ENCODE measurements around the gene RNU7-1. TPM values are rescaled to one million over a fixed set of nuclear protein-coding genes. Genes with fewer than 3 reads are reported as not detected.
A peak's percentile ranks its signal among the peaks of the same experiment; 100 is the strongest.

Gene RNU7-1
- total RNA-seq, 1 experiment from 2014 or later: not detected

GRCh38 chr12:6915789-6916285 lies 27.8 kb upstream of the RNU7-1 start (continued):
- TF ChIP-seq NR1H2 (CRISPR knock-in tag; IDR thresholded peaks at IDR 0.05): no peak
- TF ChIP-seq CREB1 (CRISPR knock-in tag; IDR thresholded peaks at IDR 0.05): no peak
- TF ChIP-seq CREM (CRISPR knock-in tag; IDR thresholded peaks at IDR 0.05): no peak
- TF ChIP-seq TEAD4 (CRISPR knock-in tag; IDR thresholded peaks at IDR 0.05): no peak
- TF ChIP-seq ZNF532 (CRISPR knock-in tag; IDR thresholded peaks at IDR 0.05; ENCODE audit: borderline replicate concordance): no peak
- no peak for TF ChIP-seq ZNF416 (CRISPR knock-in tag; IDR thresholded peaks at IDR 0.05)

GRCh38 chr12:6916426-6917200 lies 27.0 kb upstream of the RNU7-1 start:
- ATAC-seq: no peak
- no peaks in the 10 kb centered on the region for H3K9me3 Mint-ChIP-seq
- peak overlapping the region; percentile 97; the same call in 1 of the 2 replicates for H3K4me3 Mint-ChIP-seq
- no peak for DNase-seq (ENCODE audit: low spot score)
- peaks cover 39% of the 10 kb centered on the region for H3K4me1 Mint-ChIP-seq
- H3K27ac Mint-ChIP-seq: no peak overlapping the region; the same call in 1 of the 2 replicates
- peaks cover 8% of the 10 kb centered on the region for H3K27me3 Mint-ChIP-seq (ENCODE audit: low read depth)
- ChIA-PET CTCF (interaction anchor here (2.5 to 9.1 kb wide), 3 partner anchors 9 to 47 kb away, joined by 13 to 45 read pairs (median 13); partner anchors contain the start of gene SPSB2), POLR2A (interaction anchor here (0.6 to 0.8 kb wide), 2 partner anchors 9 to 47 kb away, joined by 4 read pairs; no protein-coding TSS in a partner anchor)
- H3K36me3 Mint-ChIP-seq: peaks cover 39% of the 10 kb centered on the region
- no peak for TF ChIP-seq GABPB1 (CRISPR knock-in tag; IDR thresholded peaks at IDR 0.05)
- TF ChIP-seq HMGA2 (CRISPR knock-in tag; IDR thresholded peaks at IDR 0.05): no peak
- no peak for TF ChIP-seq PRRX2 (CRISPR knock-in tag; IDR thresholded peaks at IDR 0.05)
- TF ChIP-seq CTCF (IDR thresholded peaks at IDR 0.05): no peak
- TF ChIP-seq IRF2 (CRISPR knock-in tag; IDR thresholded peaks at IDR 0.05; ENCODE audit: borderline replicate concordance, low read depth): no peak
- TF ChIP-seq ZBTB43 (CRISPR knock-in tag; IDR thresholded peaks at IDR 0.05): no peak
- TF ChIP-seq JUN (CRISPR knock-in tag; IDR thresholded peaks at IDR 0.05): no peak
- no peak for TF ChIP-seq TEAD4 (CRISPR knock-in tag; IDR thresholded peaks at IDR 0.05)
- no peak for TF ChIP-seq ZNF671 (CRISPR knock-in tag; IDR thresholded peaks at IDR 0.05)
- TF ChIP-seq USF2 (CRISPR knock-in tag; IDR thresholded peaks at IDR 0.05): no peak
- TF ChIP-seq USF1 (CRISPR knock-in tag; IDR thresholded peaks at IDR 0.05): no peak
- TF ChIP-seq JAZF1 (CRISPR knock-in tag; IDR thresholded peaks at IDR 0.05): no peak
- no peak for TF ChIP-seq ATF1 (CRISPR knock-in tag; IDR thresholded peaks at IDR 0.05)
- no peak for TF ChIP-seq HMGXB4 (CRISPR knock-in tag; IDR thresholded peaks at IDR 0.05)
- TF ChIP-seq NFYB (CRISPR knock-in tag; conservative IDR thresholded peaks at IDR 0.05; ENCODE audit: low read depth): no peak
- no peak for TF ChIP-seq NR2C2 (CRISPR knock-in tag; IDR thresholded peaks at IDR 0.05)
- TF ChIP-seq SP1 (CRISPR knock-in tag; conservative IDR thresholded peaks at IDR 0.05): no peak
- no peak for TF ChIP-seq ZNF423 (CRISPR knock-in tag; IDR thresholded peaks at IDR 0.05)
- no peak for TF ChIP-seq NFE2L1 (CRISPR knock-in tag; IDR thresholded peaks at IDR 0.05)
- TF ChIP-seq EMX1 (CRISPR knock-in tag; IDR thresholded peaks at IDR 0.05): no peak

Data from WTC11 (cell line).